Loucy (cell line): ENCODE measurements around the gene MTMR10.

Source experiments
- EZH2phosphoT487 ChIP-seq: fragments of 200-600 bp; IDR thresholded peaks from 2 replicates; pipeline ENCODE4 v1.6.1; 2018; ENCODE audit warnings: antibody characterized with exemption, mild to moderate bottlenecking, moderate library complexity, borderline replicate concordance
- TF ChIP-seq, protein P1 (sequence below): fragments of 200-600 bp; sonication (generic); conservative IDR thresholded peaks from 2 replicates; pipeline ENCODE4 v1.5.1; 2014; ENCODE audit warnings: mild to moderate bottlenecking, antibody characterized with exemption, low read length

DNA sequence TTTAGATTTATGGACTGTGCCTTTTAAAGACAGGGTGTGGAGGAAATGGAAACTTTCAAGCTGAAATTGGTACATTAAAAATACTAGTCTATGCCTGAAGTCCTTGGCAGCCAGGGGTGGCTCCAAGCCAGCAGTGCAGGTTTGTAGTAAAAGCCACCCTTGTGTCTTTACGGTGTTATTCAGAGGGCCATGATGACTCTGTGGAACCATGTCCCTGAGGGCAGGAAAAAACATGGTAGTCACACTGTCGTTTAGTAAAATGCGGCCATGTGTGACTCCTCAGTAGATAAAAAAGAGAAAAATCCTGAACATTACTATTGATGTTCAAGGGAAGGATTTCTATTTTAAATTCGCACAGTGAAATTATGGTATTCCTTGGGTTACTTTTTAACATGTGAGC lies 85.1 kb downstream of the MTMR10 start:
- TF ChIP-seq, protein P1, sequence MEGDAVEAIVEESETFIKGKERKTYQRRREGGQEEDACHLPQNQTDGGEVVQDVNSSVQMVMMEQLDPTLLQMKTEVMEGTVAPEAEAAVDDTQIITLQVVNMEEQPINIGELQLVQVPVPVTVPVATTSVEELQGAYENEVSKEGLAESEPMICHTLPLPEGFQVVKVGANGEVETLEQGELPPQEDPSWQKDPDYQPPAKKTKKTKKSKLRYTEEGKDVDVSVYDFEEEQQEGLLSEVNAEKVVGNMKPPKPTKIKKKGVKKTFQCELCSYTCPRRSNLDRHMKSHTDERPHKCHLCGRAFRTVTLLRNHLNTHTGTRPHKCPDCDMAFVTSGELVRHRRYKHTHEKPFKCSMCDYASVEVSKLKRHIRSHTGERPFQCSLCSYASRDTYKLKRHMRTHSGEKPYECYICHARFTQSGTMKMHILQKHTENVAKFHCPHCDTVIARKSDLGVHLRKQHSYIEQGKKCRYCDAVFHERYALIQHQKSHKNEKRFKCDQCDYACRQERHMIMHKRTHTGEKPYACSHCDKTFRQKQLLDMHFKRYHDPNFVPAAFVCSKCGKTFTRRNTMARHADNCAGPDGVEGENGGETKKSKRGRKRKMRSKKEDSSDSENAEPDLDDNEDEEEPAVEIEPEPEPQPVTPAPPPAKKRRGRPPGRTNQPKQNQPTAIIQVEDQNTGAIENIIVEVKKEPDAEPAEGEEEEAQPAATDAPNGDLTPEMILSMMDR: no peak
- no peak for TF ChIP-seq EZH2phosphoT487
